NCI-H1417 treated with DMSO at 0.1 percent for 48 hours (cell line): ENCODE results near the gene PSTPIP2.
"Not testable (repeated sequence)": the region's sequence is repeated elsewhere in the genome, so short reads cannot be mapped to it uniquely, and the experiment has no call there.

Experiments
- DNase-seq: peaks from one replicate; lab custom pipeline; 2025; lab: John Stamatoyannopoulos, UW

PSTPIP2 gene

DNA sequence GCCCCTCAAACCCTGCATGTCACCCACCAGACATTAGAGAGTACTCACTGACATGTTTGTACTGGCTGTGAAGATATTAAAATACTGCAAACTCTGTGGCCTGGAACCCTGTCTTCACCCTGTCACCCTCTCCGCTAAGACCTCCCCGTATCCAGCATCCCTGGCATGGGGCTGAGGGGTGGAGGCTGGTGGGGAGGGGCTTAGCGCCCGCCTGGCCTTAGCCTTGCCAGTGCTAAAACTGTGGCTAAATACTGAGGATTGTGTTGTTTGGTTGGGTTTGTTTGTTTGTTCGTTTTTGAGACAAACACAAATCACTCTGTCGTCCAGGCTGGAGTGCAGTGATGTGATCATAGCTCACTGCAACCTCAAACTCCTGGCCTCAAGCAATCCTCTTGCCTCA is 1.8 kb downstream of the PSTPIP2 start:
- no peak for DNase-seq

DNA sequence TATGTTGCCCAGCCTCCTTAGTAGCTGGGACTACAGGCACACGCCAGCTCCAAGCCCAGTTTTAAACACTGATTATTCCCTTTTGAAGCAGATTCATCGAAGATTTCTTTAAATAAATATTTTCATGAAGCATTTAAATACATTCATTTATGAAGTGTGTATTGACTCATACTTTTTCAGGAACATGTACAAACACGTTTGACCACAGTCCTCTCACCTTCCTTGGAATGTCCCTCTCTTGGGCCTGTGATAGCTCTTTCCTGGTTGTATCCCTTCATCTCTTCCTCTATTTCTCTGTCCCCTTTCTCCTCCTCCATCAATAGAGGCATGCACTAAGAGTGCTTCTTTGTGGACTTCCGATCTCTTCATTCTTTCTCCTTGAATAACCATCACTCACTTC is 2.5 kb downstream of the PSTPIP2 start:
- no peak for DNase-seq

DNA sequence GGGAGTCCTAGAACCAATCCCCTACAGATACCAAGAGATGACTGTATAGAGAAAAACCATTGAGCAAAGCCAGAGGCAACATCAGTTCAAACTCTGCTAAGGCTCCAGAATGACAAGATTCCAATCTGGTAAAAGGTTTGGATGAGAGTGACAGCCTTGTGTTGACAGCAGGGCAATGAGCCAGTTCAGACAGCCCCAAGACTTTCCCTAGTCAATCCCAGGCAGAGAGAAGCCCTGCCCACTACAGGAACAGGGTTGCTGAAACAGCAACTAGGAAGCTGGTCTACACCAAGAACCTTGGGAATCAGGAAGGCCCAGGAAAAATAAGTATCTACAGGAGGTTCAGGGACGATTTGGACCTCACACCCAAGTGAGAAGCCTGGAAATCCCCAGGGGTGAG is 3.3 kb downstream of the PSTPIP2 start:
- DNase-seq, result no peak

DNA sequence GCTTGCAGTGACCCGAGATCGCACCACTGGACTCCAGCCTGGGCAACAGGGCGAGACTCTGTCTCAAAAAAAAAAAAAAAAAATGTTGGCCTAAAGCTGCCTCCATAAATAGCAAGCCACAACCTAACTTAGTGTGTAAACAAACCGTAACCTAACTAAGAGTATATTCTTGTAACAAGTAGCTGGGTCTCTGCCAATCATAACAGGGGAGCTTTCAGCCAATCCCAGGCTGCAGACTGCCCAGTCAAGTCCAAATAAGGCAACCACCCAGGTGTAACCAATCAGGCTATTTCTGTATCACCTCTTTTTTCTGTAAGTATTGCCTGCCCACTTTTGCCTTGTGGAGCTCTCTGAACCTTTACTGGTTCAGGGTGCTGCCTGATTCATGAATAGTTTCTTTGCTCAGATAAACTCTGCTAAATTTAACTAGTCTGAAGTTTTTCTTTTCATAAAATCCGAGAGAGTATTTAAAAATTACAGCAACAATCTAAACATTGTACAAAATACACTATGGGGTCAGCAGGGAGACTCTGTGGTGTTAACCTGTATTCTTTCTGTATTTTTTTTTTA is 4.5 kb downstream of the PSTPIP2 start:
- no peak for DNase-seq

DNA sequence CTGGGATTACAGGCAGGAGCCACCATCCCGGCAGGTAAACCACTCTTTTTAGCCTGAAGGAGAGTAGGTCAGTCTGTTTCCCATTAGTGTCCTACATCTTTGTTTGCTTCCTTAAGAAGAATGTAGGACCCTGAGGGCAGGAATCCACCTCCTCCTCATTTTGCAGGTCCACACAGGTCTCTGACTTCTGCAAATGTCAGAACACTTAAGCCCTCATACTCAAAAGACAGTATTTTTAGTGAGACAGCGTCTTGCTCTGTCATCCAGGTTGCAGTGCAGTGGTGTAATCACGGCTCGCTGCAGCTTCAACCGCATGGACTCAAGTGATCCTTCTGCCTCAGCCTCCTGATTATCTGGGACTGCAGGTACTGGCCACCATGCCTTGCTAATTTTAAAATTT is 9.3 kb downstream of the PSTPIP2 start:
- no peak for DNase-seq

DNA sequence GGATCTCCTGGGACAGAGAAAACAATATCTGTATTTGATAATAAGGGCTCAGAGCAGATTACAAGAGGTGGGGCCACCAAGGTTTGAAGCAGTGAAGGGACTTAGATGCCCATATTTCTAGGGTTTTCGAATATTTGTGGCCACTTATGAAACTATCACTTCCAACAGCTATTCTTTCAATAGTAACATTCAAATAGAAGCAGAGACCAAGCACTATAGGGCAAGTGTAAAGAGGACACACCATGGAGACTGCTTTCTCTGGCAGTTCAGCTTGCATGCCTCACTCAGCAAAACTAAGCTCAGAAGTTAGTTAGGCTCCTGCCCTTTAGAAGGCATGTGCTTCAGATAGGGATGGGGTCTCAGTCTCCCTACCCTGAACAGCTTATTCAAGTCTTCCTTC is 10.3 kb downstream of the PSTPIP2 start:
- DNase-seq, result no peak

DNA sequence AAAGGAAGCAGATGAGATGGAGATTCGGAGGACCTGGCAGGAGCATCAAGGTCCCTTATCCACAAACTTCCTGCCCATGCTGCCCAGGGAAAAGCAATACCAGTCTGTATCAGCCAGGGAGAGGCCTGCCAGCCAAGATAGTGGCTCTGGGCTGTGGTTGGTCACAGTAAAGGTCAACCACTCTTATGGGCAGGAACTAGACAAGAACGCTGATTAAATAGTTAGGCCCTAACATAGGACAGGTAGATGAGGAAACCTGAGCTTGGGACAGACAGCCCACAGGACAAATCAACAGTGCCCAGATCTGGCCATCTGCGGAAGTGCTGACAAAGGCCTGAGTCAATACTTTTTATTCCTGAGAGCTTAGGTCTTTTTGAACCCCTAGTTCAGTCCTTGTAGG is 10.7 kb downstream of the PSTPIP2 start:
- no peak for DNase-seq

DNA sequence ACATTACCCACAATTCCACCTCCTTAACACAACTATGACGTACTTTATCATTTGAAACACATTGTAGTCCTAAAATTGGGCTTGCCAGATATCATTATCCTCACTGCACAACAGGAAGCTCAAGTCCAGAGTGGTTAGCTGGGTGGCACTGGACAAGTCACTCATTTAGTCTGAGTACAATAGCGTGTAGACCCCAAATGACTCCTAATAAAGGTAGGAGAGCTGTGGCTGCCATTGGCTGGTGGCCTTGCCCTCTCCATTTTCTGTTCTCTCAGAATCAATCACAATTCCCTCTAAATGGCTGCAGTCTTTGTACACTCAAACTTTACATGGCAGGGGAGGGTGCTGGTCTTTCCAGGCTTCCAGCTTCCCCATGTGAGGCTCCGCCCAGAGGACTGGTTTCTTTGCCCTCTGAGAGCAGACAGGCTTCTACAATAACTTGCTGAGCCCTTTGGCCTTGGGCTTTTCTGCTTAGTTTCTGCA is 11.7 kb downstream of the PSTPIP2 start:
- no peak for DNase-seq

DNA sequence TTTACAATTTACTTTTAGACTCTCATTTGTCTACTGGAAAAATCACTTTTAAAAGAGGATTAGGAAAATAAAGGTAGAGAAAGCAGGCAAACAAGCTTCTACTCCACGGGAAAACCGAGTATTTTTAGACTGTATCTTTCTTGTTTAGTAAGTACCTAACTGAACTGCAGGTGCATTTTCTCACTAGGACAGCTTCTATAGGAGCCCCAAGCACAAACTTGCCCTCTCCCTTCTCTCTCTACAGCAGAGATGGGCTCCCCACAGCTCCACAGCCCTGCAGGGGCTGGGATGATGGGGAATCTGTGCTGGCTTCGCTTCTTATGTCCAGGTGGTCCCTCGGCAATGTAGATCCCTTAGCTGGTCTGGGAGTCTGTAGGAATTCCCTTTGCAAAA is 16.2 kb downstream of the PSTPIP2 start:
- DNase-seq, result no peak

DNA sequence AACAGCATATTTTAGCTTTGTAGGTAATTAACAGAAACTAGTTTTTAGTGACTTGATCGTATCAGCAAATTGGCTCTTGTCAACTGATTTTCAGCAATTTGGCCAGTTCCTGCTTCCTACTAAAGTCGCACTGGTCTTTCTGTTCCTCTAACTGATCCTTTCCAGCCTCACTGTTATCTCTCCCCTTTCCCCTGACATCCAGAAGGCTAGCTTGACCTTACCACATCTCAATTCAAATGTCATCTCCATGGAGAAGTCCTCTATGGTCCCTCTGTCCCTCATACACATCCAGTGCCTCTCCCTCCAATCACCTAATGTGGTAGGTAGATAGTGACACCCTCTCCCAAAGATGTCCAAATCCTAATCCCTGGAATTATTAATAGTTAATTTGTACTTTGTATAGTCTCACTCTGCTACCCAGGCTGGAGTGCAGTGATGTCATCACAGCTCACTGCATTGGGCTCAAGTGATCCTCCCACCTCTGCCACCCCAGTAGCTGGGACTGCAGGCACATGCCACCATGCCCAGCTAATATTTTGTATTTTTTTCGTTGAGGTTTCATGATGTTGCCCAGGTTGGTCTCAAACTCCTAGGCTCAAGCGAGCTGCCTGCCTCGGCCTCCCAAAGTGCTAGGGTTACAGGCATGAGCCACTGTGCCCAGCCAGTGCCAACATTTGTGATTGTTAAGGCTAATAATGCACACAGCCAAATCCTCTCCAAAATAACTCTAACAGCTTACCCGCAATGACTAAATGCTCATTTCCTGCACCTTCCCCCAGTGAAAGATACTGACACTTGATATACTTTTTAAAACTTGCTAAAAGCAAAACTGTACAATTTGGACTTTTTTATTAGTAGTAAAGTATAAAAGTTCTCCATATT is 16.9 kb downstream of the PSTPIP2 start:
- no peak for DNase-seq

DNA sequence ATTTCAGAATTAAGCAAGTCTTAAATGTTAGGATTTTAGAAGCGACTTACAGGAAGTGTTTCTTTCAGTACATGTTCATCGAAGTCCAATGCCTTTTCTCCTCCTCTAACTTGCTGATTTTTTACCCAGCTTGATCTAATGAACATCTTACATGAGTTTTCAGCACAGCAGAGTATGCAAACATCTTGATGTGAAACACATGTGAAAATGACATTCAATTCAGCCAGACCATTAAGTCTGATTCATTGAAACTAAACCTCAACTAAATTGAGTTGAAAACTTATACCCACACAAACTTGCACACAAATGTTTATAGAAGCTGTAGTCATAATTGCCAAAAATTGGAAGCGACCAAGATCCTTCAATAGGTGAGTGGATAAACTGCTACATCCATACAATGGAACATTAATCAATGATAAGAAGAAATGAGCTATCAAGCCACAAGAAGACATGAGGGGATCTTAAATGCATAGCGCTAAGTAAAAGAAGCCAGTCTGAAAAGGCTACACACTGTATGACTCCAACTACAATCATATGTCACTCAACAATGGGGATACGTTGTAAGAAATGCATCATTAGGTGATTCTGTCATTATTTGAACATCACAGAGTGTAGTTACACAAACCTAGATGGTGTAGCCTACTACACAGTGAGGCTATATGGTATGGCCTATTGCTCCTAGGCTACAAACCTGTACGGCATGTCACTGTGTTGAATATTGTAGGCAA is 18.5 kb downstream of the PSTPIP2 start:
- DNase-seq, result no peak

DNA sequence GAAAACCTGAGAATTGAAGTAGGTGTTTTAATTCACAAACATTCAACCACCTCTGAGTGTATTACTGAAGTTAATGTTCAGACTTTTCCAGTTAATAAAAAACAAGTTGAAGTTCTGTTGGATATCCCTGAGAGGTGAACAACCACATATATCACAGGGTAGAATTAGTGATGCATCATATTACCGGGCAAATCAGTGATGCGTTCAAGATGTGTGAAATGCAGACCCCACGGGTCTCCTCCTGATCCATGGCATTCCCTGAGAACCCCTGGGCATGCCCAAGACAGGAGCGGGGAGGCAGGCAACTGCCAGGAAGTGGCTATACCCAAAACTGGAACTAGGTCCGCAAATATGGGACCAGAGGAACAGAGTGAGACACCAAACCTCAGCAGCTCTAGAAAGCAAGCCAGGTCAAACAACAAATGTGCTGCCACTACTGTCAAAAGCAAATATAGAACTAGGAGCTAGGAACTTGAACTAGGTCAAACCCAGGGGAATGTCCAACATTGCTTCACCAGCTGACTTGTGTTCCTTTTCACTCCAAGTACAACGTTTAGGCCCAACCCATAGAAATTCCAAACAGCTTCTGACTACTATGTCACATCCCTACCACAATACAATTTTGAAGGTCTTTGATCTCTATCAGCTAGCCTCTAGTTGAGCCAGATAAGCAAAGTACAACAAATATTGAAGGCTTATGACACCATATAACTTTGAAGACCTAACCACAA is 20.2 kb downstream of the PSTPIP2 start:
- DNase-seq, result no peak

DNA sequence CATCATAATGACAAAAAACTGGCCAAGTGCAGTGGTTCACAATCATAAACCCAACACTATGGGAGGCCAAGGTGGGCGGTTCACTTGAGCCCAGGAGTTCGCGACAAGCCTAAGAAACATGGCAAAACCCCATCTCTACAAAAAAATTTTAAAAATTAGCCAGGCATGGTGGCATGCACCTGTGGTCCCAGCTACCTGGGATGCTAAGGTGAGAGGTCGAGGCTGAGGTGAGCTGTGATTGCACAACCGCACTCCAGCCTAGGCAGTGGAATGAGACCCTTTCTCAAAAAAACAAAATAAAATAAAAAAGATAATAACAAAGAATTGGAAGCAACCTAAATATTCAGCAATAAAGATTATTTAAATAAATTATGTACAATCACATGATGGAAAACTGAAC is 21.8 kb downstream of the PSTPIP2 start:
- DNase-seq, result no peak

DNA sequence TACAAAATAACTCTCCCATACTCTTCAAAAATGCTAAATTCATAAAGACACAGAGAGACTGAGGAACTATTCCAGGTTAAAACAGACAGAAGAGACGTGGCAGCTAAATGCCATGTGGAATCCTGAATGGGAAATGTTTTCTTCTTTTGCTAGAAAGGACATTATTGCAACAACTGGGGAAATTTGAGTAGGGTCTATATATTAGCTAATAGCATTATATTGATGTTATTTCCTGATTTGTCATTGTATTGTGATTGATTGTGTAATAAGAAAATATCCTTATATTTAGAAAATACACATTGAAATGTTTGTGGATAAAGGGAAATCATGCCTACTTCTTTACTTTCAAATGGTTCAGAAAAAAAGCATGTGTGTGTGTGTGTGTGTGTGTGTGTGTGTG is 23.4 kb downstream of the PSTPIP2 start:
- no peak for DNase-seq

DNA sequence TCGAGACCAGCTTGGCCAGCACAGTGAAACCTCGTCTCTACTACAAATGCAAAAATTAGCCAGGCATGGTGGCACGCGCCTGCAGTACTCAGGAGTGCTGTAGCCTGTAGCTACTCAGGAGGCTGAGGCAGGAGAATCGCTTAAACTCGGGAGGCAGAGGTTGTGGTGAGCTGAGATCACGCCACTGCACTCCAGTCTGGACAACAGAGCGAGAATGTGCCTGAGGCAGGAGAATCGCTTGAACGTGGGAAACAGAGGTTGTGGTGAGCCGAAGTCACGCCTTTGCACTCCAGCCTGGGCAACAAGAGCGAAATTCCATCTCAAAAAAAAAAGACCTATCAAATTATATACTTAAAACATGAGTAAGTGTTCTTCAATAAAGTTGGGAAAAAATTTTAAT is 24.7 kb downstream of the PSTPIP2 start:
- DNase-seq, result not testable (repeated sequence)

DNA sequence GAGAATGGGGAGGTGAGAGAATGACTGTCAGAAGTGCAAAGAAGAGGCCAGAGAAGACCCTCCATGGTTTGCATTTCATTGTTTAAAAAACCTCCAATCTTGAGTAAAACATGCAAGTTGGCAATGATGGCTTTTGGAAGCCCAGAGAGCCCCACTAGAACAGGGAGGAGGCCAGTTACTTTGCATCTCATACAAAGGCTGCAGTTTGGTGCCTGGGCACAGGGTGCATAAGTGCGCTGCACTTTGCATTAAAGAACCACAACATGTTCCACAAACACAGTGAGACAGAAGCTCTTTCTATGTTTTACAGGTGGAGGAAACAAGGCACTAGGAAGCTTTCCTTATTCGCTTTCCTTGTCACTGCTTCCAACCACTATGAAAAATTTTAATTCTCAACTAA is 25.4 kb downstream of the PSTPIP2 start:
- DNase-seq, result no peak

DNA sequence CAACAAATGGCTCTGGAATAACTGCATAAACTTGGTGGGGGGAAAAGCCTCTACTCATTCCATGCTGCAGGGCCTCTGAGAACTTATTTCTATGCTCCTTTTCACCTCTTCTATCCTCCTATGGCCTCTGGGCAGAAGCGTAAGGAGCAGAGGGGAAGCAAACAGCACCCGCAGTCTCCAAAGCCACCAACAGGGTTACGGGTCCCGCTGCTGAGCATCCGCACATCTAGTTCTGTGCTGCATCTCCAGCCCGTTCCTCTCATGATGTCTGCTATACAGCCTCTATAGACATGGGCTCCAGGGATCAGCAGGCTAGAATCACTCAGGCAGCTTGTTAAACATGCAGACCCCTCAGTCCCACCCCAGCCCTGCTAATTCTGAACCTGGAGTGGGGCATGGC is 25.9 kb downstream of the PSTPIP2 start:
- DNase-seq, result no peak

DNA sequence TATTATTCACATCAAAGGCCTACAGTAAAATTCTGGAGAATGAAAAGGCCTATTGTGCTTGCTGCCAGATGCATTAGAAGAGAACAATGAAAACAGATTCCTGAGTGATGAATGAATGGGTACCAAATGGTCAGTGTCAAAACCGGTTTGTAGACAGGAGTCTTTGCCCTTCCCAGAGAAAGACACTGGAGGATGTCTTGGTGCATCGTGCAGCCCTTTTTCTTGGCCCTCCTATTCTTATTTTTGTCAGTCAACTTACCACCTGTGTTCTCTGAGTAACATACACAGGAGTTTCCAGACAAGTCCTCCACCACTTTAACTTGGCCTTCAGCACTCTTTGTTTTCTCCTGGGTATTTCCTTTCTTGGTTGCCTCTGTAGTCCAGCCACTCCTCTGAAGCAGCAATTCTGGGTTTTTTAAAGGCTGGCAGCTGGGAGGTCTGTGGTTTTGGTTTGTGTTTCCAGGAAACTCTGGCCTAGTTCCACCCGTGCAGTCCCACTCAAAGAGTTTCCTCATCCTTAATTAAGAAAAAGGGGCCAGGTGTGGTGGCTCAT is 29.4 kb downstream of the PSTPIP2 start:
- no peak for DNase-seq

DNA sequence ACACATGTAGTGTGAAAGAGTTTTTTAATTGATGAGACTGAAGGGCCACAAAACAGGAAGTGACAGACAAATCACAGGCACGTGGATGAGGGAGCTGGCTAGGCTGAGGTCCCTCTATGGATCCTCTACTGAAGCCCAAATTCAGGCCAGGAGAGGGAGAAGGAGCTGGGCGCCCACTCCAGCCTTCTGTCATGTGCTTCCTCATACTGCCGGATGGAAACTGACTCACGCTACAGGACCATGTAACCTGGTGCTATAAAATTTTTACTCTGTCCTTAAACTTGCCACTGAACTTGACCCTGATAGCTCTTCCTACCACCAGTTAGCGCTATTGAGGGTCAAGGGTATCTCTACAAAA is 31.3 kb downstream of the PSTPIP2 start:
- DNase-seq, result no peak

DNA sequence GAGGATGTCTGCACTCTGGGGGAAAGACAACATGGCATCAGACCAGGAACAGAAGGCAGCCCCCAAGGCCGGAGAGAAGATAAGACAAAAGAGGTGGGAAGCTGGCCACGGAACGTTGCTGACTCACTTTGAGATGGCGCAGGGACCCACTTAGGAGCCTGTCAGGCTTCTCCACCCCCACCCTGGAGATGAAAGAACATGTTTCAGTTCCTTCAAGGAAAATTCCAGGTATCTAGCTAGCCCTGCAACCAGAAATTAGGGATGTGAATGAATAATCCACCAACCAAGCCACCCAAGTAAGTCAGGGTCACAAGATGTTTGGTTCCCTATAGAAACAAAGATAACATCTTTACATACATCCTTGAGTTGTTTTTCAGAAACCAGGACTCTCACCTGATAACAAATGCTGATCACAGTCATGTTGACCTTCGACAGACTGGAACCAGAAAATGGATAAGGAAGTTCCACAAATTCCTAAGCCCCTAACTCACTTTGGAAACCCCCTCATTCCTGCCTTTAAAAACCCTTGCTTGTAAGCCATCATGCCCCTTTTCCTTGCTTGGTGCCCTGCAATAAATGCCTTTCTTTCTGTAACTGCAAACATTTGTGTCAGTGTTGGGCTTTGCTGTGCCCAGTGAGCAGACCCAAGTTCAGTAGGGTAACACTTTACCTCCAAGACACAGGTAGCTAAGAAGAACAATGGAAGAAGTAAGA is 31.9 kb downstream of the PSTPIP2 start:
- DNase-seq, result no peak

DNA sequence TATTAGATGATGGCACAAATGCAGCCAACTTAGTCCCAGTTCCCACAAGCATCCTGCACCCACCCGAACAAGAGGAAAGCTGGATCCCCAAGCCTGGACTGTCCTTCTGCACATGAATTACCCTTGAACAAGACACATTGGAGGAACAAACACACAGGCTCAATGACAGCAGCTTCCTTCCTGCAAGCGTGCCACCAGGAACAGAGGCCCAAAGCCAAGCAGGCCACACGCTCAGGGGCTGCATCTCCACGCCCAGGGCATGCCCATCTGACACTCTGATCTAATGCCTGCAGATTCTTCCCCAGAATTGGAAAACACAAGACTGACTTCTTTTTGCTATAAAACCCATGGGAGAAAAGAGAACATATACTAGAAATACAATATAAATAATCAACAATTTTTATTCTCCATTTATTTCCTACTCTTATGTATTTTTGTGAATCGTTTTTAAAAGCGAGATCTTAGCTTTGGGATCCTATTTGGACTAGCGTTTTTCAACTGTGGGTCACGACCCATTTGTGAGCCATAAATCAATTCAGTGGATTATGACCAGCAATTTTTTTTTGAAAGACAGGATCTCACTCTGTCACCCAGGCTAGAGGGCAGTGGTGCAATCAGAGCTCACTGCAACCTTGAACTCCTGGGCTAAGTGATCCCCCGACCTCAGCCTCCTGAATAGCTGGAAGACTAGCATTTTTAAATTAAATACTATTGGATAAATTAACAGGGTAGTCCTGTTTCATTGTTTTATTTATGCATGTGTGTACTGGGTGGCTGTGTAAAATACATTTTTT is 34.4 kb downstream of the PSTPIP2 start:
- no peak for DNase-seq
